H9 (cell line): Measurements from ENCODE around the gene CCNYL1. TPM values are rescaled to one million over a fixed set of nuclear protein-coding genes. Genes with fewer than 3 reads are reported as not detected.

Source experiments
- DNase-seq: peaks from one replicate; pipeline ENCODE4 v3.0.0-alpha.2; 2017
- H2AFZ ChIP-seq: one replicate; pipeline ENCODE4 v1.6.1; 2013; ENCODE audit warnings: mild to moderate bottlenecking, low read length, control low read depth, moderate library complexity
- H2AK5ac ChIP-seq: 2 replicates; pipeline ENCODE4 v1.6.1; 2013; ENCODE audit warnings: low read length, control low read depth, mixed read lengths; ENCODE audit not compliant: insufficient read length
- H2BK120ac ChIP-seq: one replicate; pipeline ENCODE4 v1.6.1; 2013; ENCODE audit warnings: low read depth, mild to moderate bottlenecking, low read length, control low read depth, inconsistent platforms; ENCODE audit not compliant: poor library complexity, severe bottlenecking
- H2BK12ac ChIP-seq: 2 replicates; pipeline ENCODE4 v1.6.1; 2013; ENCODE audit warnings: low read length, control low read depth, mixed read lengths, low read depth; ENCODE audit not compliant: insufficient read length
- H2BK15ac ChIP-seq: 2 replicates; pipeline ENCODE4 v1.6.1; 2013; ENCODE audit warnings: low read depth, low read length, control low read depth
- H2BK20ac ChIP-seq: one replicate; pipeline ENCODE4 v1.6.1; 2013; ENCODE audit warnings: low read depth, mild to moderate bottlenecking, low read length, control low read depth, inconsistent platforms; ENCODE audit not compliant: poor library complexity, severe bottlenecking
- H2BK5ac ChIP-seq: 2 replicates; pipeline ENCODE4 v1.6.1; 2013; ENCODE audit warnings: low read length, control low read depth, mixed read lengths; ENCODE audit not compliant: insufficient read length
- H3K14ac ChIP-seq: 2 replicates; pipeline ENCODE4 v1.6.1; 2013; ENCODE audit warnings: low read length, control low read depth; ENCODE audit not compliant: insufficient read depth
- H3K18ac ChIP-seq: 2 replicates; pipeline ENCODE4 v1.6.1; 2013; ENCODE audit warnings: low read depth, mild to moderate bottlenecking, mixed read lengths, low read length, control low read depth; ENCODE audit not compliant: insufficient read length
- H3K23ac ChIP-seq: 2 replicates; pipeline ENCODE4 v1.6.1; 2013; ENCODE audit warnings: low read length, control low read depth, mixed read lengths, low read depth; ENCODE audit not compliant: insufficient read length
- H3K23me2 ChIP-seq: 2 replicates; pipeline ENCODE4 v1.6.1; 2013; ENCODE audit warnings: low read depth, mild to moderate bottlenecking, mixed read lengths, low read length, control low read depth; ENCODE audit not compliant: insufficient read length, poor library complexity, severe bottlenecking
- H3K27ac ChIP-seq: 2 replicates; pipeline ENCODE4 v1.5.1; 2013; ENCODE audit warnings: low read length, control low read depth, mixed read lengths, low read depth; ENCODE audit not compliant: insufficient read length
- H3K27me3 ChIP-seq: 2 replicates; pipeline ENCODE4 v1.6.1; 2013; ENCODE audit warnings: low read length, control low read depth, inconsistent platforms; ENCODE audit not compliant: insufficient read depth
- H3K4ac ChIP-seq: 2 replicates; pipeline ENCODE4 v1.6.1; 2013; ENCODE audit warnings: low read depth, mild to moderate bottlenecking, control low read depth, inconsistent platforms, low read length, moderate library complexity
- H3K4me1 ChIP-seq: 2 replicates; pipeline ENCODE4 v1.6.1; 2013; ENCODE audit warnings: low read length, control low read depth, inconsistent platforms; ENCODE audit not compliant: insufficient read depth
- H3K4me2 ChIP-seq: 2 replicates; pipeline ENCODE4 v1.6.1; 2013; ENCODE audit warnings: low read length, control low read depth, mixed read lengths; ENCODE audit not compliant: insufficient read length, insufficient read depth
- H3K56ac ChIP-seq: 2 replicates; pipeline ENCODE4 v1.6.1; 2013; ENCODE audit warnings: low read depth, mild to moderate bottlenecking, mixed read lengths, low read length, control low read depth; ENCODE audit not compliant: insufficient read length
- H3K79me1 ChIP-seq: 2 replicates; pipeline ENCODE4 v1.6.1; 2013; ENCODE audit warnings: low read depth, mild to moderate bottlenecking, moderate library complexity, low read length, control low read depth, inconsistent platforms; ENCODE audit not compliant: insufficient read depth, poor library complexity, severe bottlenecking
- H3K79me2 ChIP-seq: 2 replicates; pipeline ENCODE4 v1.6.1; 2013; ENCODE audit warnings: low read length, control low read depth, inconsistent platforms; ENCODE audit not compliant: insufficient read depth
- H3K9ac ChIP-seq: 2 replicates; pipeline ENCODE4 v1.6.1; 2013; ENCODE audit warnings: low read length, control low read depth, mixed read lengths; ENCODE audit not compliant: insufficient read length; ENCODE audit errors: extremely low read depth
- H3K9me3 ChIP-seq: one replicate; pipeline ENCODE4 v1.6.1; 2013; ENCODE audit warnings: low read depth, low read length, inconsistent platforms; ENCODE audit not compliant: control insufficient read depth
- H3T11ph ChIP-seq: one replicate; pipeline ENCODE4 v1.6.1; 2013; ENCODE audit warnings: mild to moderate bottlenecking, low read length, control low read depth, inconsistent platforms
- H4K20me1 ChIP-seq: one replicate; pipeline ENCODE4 v1.6.1; 2013; ENCODE audit not compliant: control insufficient read depth, insufficient read length, insufficient read depth
- H4K5ac ChIP-seq: 2 replicates; pipeline ENCODE4 v1.6.1; 2013; ENCODE audit warnings: low read depth, mild to moderate bottlenecking, mixed read lengths, low read length, control low read depth; ENCODE audit not compliant: insufficient read length
- H4K8ac ChIP-seq: replicated peaks from 2 replicates; pipeline ENCODE4 v1.6.1; 2013; ENCODE audit warnings: low read length, control low read depth, mixed read lengths, low read depth; ENCODE audit not compliant: insufficient read length
- H4K91ac ChIP-seq: 2 replicates; pipeline ENCODE4 v1.6.1; 2013; ENCODE audit warnings: low read depth, mild to moderate bottlenecking, moderate library complexity, mixed read lengths, low read length, control low read depth; ENCODE audit not compliant: insufficient read length
- H3K27ac Mint-ChIP-seq, 3 experiments: 2 replicates in 2 of 3; 3 replicates in 1 of 3; pipeline ENCODE4 v1.8.0; 2020 to 2021; ENCODE audit warnings: mixed read lengths in 3 of 3, mild to moderate bottlenecking in 1 of 3, moderate library complexity in 1 of 3
- H3K27me3 Mint-ChIP-seq: 2 replicates; pipeline ENCODE4 v1.8.0; 2021; ENCODE audit warnings: low read depth, mild to moderate bottlenecking, moderate library complexity, mixed read lengths
- H3K36me3 Mint-ChIP-seq, 3 experiments: 2 replicates in 2 of 3; 3 replicates in 1 of 3; pipeline ENCODE4 v1.8.0; 2020 to 2021; ENCODE audit warnings: low read depth in 3 of 3, mixed read lengths in 3 of 3; ENCODE audit not compliant: insufficient read depth in 1 of 3
- H3K4me1 Mint-ChIP-seq, 2 experiments: 2 replicates each; pipeline ENCODE4 v1.8.0; 2020; ENCODE audit warnings: mixed read lengths in 2 of 2
- H3K4me3 Mint-ChIP-seq, 2 experiments: 2 replicates in 1 of 2; 3 replicates in 1 of 2; pipeline ENCODE4 v1.8.0; 2020 to 2021; ENCODE audit warnings: mild to moderate bottlenecking in 2 of 2, mixed read lengths in 2 of 2, moderate library complexity in 1 of 2
- H3K9me3 Mint-ChIP-seq, 2 experiments: 2 replicates in 1 of 2; 3 replicates in 1 of 2; pipeline ENCODE4 v1.8.0; 2020; ENCODE audit warnings: mild to moderate bottlenecking in 2 of 2, mixed read lengths in 2 of 2, moderate library complexity in 1 of 2
- total RNA-seq: library from RNA; stranded (reverse); gene quantifications from 2 replicates; pipeline ENCODE4 v1.2.1, GENCODE V29; 2021
- TF ChIP-seq, protein P1 (sequence below): fragments of 200-600 bp; sonication (generic); conservative IDR thresholded peaks from 3 replicates; pipeline ENCODE4 v1.8.0; 2021; ENCODE audit warnings: antibody characterized with exemption, mild to moderate bottlenecking

CCNYL1 gene
- total RNA-seq, 1 experiment from 2014 or later, result 27.0 TPM

DNA sequence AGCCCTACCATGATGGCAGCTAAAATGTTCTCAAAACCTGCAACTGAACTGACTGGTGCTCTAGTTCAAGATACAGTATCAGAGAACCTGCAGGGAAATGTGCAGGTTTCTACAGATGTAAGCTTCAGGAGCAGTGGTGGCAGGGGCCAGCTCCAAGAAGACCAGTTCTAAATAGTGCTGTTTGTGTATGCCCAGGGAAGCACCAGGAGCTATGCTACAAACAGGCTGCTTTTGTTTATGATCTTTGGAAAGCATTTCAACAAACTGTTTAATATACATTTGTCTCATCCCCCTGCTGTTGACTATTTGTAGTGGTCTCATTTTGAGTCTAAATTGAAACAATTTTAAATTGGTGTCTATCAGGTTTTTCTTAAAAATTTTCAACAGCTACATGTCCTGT is 37.6 kb downstream of the CCNYL1 start:
- H2BK20ac ChIP-seq, result no peak overlapping the region
- H3K14ac ChIP-seq, result no peak overlapping the region
- H3K23me2 ChIP-seq, result no peaks in the 10 kb centered on the region
- no peak overlapping the region for H2BK15ac ChIP-seq
- H3K9me3 Mint-ChIP-seq, result no peaks in the 10 kb centered on the region
- H3K9me3 ChIP-seq, result no peaks in the 10 kb centered on the region
- H3K36me3 Mint-ChIP-seq, result peaks cover 7 to 39% (median 39%) of the 10 kb centered on the region in 3 experiments; a peak in 5 of 7 replicates
- H3K23ac ChIP-seq, result no peak overlapping the region
- no peak overlapping the region for H3K4ac ChIP-seq
- no peak overlapping the region for H4K91ac ChIP-seq
- 0 out of 7 replicates have a peak overlapping the region, but pooled peaks of 1 of the 3 experiments have one; percentile 36 for H3K27ac Mint-ChIP-seq
- no peak for DNase-seq
- H2BK120ac ChIP-seq, result no peak overlapping the region
- H3K4me1 Mint-ChIP-seq, result peaks cover 16 to 24% of the 10 kb centered on the region in 2 experiments
- TF ChIP-seq, protein P1, sequence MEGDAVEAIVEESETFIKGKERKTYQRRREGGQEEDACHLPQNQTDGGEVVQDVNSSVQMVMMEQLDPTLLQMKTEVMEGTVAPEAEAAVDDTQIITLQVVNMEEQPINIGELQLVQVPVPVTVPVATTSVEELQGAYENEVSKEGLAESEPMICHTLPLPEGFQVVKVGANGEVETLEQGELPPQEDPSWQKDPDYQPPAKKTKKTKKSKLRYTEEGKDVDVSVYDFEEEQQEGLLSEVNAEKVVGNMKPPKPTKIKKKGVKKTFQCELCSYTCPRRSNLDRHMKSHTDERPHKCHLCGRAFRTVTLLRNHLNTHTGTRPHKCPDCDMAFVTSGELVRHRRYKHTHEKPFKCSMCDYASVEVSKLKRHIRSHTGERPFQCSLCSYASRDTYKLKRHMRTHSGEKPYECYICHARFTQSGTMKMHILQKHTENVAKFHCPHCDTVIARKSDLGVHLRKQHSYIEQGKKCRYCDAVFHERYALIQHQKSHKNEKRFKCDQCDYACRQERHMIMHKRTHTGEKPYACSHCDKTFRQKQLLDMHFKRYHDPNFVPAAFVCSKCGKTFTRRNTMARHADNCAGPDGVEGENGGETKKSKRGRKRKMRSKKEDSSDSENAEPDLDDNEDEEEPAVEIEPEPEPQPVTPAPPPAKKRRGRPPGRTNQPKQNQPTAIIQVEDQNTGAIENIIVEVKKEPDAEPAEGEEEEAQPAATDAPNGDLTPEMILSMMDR, result no peak; the same call in 2 of the 3 replicates
- H3K9ac ChIP-seq, result no peak overlapping the region
- no peak overlapping the region for H2BK5ac ChIP-seq
- no peaks in the 10 kb centered on the region for H3K27me3 ChIP-seq
- no peaks in the 10 kb centered on the region for H3K79me1 ChIP-seq
- no peak overlapping the region for H3K4me2 ChIP-seq
- no peak overlapping the region for H3T11ph ChIP-seq
- H3K4me1 ChIP-seq, result no peaks in the 10 kb centered on the region
- no peak overlapping the region for H2AK5ac ChIP-seq
- H3K27ac ChIP-seq, result no peak overlapping the region
- no peak overlapping the region for H3K4me3 Mint-ChIP-seq
- no peak overlapping the region for H3K18ac ChIP-seq
- no peak overlapping the region for H4K8ac ChIP-seq
- no peak overlapping the region for H2AFZ ChIP-seq
- H4K5ac ChIP-seq, result no peak overlapping the region
- no peak overlapping the region for H2BK12ac ChIP-seq
- no peaks in the 10 kb centered on the region for H3K27me3 Mint-ChIP-seq
- H3K56ac ChIP-seq, result no peak overlapping the region
- no peaks in the 10 kb centered on the region for H4K20me1 ChIP-seq
- H3K79me2 ChIP-seq, result no peaks in the 10 kb centered on the region
